ENCODE data around the gene SKIDA1.

The SKIDA1 gene

GRCh38 chr10:21475393-21475792 lies 50.1 kb downstream of the SKIDA1 start:
- Histone ChIP-seq H3K9me3 (ENCODE audit: low read length) (no peaks in the 10 kb centered on the region), H3K79me2 (ENCODE audit: insufficient read depth, low read length) (no peaks in the 10 kb centered on the region), H3K4me3 (ENCODE audit: low read depth, low read length, poor library complexity, severe bottlenecking) (no peak overlapping the region), H3K4me2 (ENCODE audit: low read length) (no peak overlapping the region), H3K27me3 (ENCODE audit: insufficient read depth, low read length) (no peaks in the 10 kb centered on the region), H3K36me3 (ENCODE audit: insufficient read depth, low read length) (no peaks in the 10 kb centered on the region), H3F3A (ENCODE audit: insufficient read depth, low read length) (no peaks in the 10 kb centered on the region), H3K9ac (ENCODE audit: low read length) (no peak overlapping the region), H3K9me2 (ENCODE audit: low read depth, low read length) (no peaks in the 10 kb centered on the region), H3K4me1 (ENCODE audit: insufficient read depth, low read length, severe bottlenecking) (no peaks in the 10 kb centered on the region), H2AFZ (ENCODE audit: low read length) (no peak overlapping the region), H4K20me1 (ENCODE audit: insufficient read depth, low read length) (no peaks in the 10 kb centered on the region), H3K27ac (ENCODE audit: low read depth, low read length, poor library complexity, severe bottlenecking) (no peak overlapping the region)
- TF ChIP-seq EZH2 (IDR thresholded peaks at IDR 0.05; ENCODE audit: borderline replicate concordance, low read length) (no peak), CTCF (IDR thresholded peaks at IDR 0.05; ENCODE audit: low read length) (no peak)

DNA sequence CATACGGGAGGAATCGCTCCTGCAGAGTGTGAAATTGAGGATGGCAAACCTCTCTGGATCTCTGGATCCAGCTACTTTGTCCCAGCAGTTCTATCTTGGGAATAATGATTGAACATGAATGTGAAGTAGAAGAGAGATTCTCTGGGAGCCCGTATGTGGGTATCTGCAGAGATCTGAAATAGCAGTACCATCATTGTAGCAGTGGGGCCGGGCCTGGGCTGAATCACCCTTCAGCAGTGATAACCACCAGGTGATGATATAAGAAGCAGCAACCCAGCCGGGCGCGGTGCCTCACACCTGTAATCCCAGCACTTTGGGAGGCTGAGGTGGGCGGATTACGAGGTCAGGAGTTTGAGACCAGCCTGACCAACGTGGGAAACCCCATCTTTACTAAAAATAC lies 51.9 kb downstream of the SKIDA1 start:
- Histone ChIP-seq H3K4me2 (ENCODE audit: low read length) (no peak overlapping the region), H2AFZ (ENCODE audit: low read length) (no peak overlapping the region), H3K9me3 (ENCODE audit: low read length) (no peaks in the 10 kb centered on the region), H3K9ac (ENCODE audit: low read length) (no peak overlapping the region), H3K27ac (ENCODE audit: low read depth, low read length, poor library complexity, severe bottlenecking) (no peak overlapping the region), H3K9me2 (ENCODE audit: low read depth, low read length) (no peaks in the 10 kb centered on the region), H3K36me3 (ENCODE audit: insufficient read depth, low read length) (no peaks in the 10 kb centered on the region), H3K27me3 (ENCODE audit: insufficient read depth, low read length) (no peaks in the 10 kb centered on the region), H3K4me1 (ENCODE audit: insufficient read depth, low read length, severe bottlenecking) (no peaks in the 10 kb centered on the region), H3K4me3 (ENCODE audit: low read depth, low read length, poor library complexity, severe bottlenecking) (no peak overlapping the region), H4K20me1 (ENCODE audit: insufficient read depth, low read length) (no peaks in the 10 kb centered on the region), H3F3A (ENCODE audit: insufficient read depth, low read length) (no peaks in the 10 kb centered on the region), H3K79me2 (ENCODE audit: insufficient read depth, low read length) (no peaks in the 10 kb centered on the region)
- TF ChIP-seq CTCF (IDR thresholded peaks at IDR 0.05; ENCODE audit: low read length) (no peak), EZH2 (IDR thresholded peaks at IDR 0.05; ENCODE audit: borderline replicate concordance, low read length) (no peak)

DNA sequence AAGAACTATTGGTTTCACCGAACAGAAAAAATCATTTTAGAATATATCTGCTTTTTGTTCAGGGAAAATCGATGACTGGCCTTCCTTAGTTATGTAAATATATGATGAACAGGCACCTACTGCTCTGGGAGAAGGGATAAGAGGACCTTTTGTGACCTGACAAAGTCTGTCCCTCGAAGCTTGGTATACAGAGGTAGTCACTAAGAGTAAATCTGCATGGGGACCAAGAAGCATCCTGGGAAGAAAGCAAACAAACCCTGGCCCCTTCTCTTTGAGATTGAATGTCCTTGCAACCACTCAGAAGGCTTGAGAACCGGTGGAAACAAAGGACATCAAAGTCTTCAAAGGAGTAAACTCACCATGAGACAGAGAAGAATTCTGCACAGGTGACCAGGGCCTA lies 52.3 kb downstream of the SKIDA1 start:
- no peak overlapping the region for H2AFZ ChIP-seq (ENCODE audit: low read length)
- H3F3A ChIP-seq (ENCODE audit: insufficient read depth, low read length): no peaks in the 10 kb centered on the region
- H3K9me3 ChIP-seq (ENCODE audit: low read length): no peaks in the 10 kb centered on the region
- H3K27ac ChIP-seq (ENCODE audit: low read depth, low read length, poor library complexity, severe bottlenecking): no peak overlapping the region
- H3K27me3 ChIP-seq (ENCODE audit: insufficient read depth, low read length): no peaks in the 10 kb centered on the region
- TF ChIP-seq CTCF (IDR thresholded peaks at IDR 0.05; ENCODE audit: low read length): no peak
- TF ChIP-seq EZH2 (IDR thresholded peaks at IDR 0.05; ENCODE audit: borderline replicate concordance, low read length): no peak
- H3K9me2 ChIP-seq (ENCODE audit: low read depth, low read length): no peaks in the 10 kb centered on the region
- no peak overlapping the region for H3K9ac ChIP-seq (ENCODE audit: low read length)
- H3K4me3 ChIP-seq (ENCODE audit: low read depth, low read length, poor library complexity, severe bottlenecking): no peak overlapping the region
- H3K79me2 ChIP-seq (ENCODE audit: insufficient read depth, low read length): no peaks in the 10 kb centered on the region
- H3K4me2 ChIP-seq (ENCODE audit: low read length): no peak overlapping the region
- H4K20me1 ChIP-seq (ENCODE audit: insufficient read depth, low read length): no peaks in the 10 kb centered on the region
- H3K36me3 ChIP-seq (ENCODE audit: insufficient read depth, low read length): no peaks in the 10 kb centered on the region
- no peaks in the 10 kb centered on the region for H3K4me1 ChIP-seq (ENCODE audit: insufficient read depth, low read length, severe bottlenecking)
